HepG2 (cell line): ENCODE data around the gene FOCAD. TPM values are rescaled to one million over a fixed set of nuclear protein-coding genes. Genes with fewer than 3 reads are reported as not detected.

ENCODE experiments used
- BHLHE40 ChIP-seq: IDR thresholded peaks from 2 replicates; pipeline ENCODE4 v1.6.1; 2011; ENCODE audit warnings: low read length, improper control_type of control experiment
- BORCS8-MEF2B ChIP-seq: sonication (generic); formaldehyde crosslinking; IDR thresholded peaks from 2 replicates; pipeline ENCODE4 v1.8.0; 2022; ENCODE audit warnings: mild to moderate bottlenecking, missing genetic modification reagents
- ESRRA ChIP-seq: sonication (generic); formaldehyde crosslinking; IDR thresholded peaks from 2 replicates; pipeline ENCODE4 v1.5.1; 2020; ENCODE audit warnings: mild to moderate bottlenecking, low read depth, missing genetic modification reagents
- GABPB1 ChIP-seq: IDR thresholded peaks from 2 replicates; pipeline ENCODE4 v1.6.1; 2016; ENCODE audit warnings: mild to moderate bottlenecking, missing genetic modification reagents, moderate library complexity, missing compliant biosample characterization
- HNF4G ChIP-seq, 2 experiments: sonication (generic) in 1 of 2; formaldehyde crosslinking in 1 of 2; IDR thresholded peaks; 2 replicates each; pipeline versions ENCODE4 v1.4.0 to v1.6.1; 2011 to 2020; ENCODE audit warnings: borderline replicate concordance in 2 of 2, low read depth in 2 of 2, mild to moderate bottlenecking in 2 of 2, low read length in 1 of 2, missing genetic modification reagents in 1 of 2, moderate library complexity in 1 of 2
- RORA ChIP-seq: sonication (generic); formaldehyde crosslinking; IDR thresholded peaks from 2 replicates; pipeline ENCODE4 v1.5.0; 2020; ENCODE audit warnings: mild to moderate bottlenecking, missing genetic modification reagents, moderate library complexity
- SAP130 ChIP-seq: IDR thresholded peaks from 2 replicates; pipeline ENCODE4 v1.6.1; 2016; ENCODE audit warnings: low read depth
- SKI ChIP-seq: fragments of 450-650 bp; IDR thresholded peaks from one replicate; pipeline ENCODE4 v1.6.1; 2018; ENCODE audit warnings: mild to moderate bottlenecking; ENCODE audit not compliant: partially characterized antibody
- STAG1 ChIP-seq: sonication (generic); formaldehyde crosslinking; IDR thresholded peaks from 2 replicates; pipeline ENCODE4 v1.4.0; 2020; ENCODE audit warnings: missing genetic modification reagents
- TP53 ChIP-seq: sonication (generic); formaldehyde crosslinking; conservative IDR thresholded peaks from 2 replicates; pipeline ENCODE4 v1.4.0; 2020; ENCODE audit warnings: missing genetic modification reagents
- ZFYVE20 ChIP-seq: sonication (generic); formaldehyde crosslinking; IDR thresholded peaks from 2 replicates; pipeline ENCODE4 v1.8.0; 2023; ENCODE audit warnings: low read depth, mild to moderate bottlenecking, moderate library complexity, missing genetic modification reagents, borderline replicate concordance
- ZNF337 ChIP-seq: sonication (generic); formaldehyde crosslinking; IDR thresholded peaks from 2 replicates; pipeline ENCODE4 v1.5.1; 2020; ENCODE audit warnings: missing genetic modification reagents, low read depth, mild to moderate bottlenecking, borderline replicate concordance
- polyA plus RNA-seq, 8 experiments: library from polyadenylated mRNA; depleted of rRNA in 3 of 8; stranded (reverse) in 7 of 8; unstranded in 1 of 8; fragments of >200 nt; fragmentation: Illumina TruSeq in 4 of 8; extraction: Trizol in 4 of 8; gene quantifications; 2 replicates each; pipeline versions ENCODE4 v1.2.1 to v1.2.3, GENCODE V29; 2011 to 2016; ENCODE audit warnings: low read depth in 4 of 8, missing spikeins in 1 of 8, mixed read lengths in 1 of 8; ENCODE audit not compliant: insufficient read depth in 1 of 8
- total RNA-seq, 5 experiments: library from RNA; depleted of rRNA; stranded (reverse); fragments of >200 nt; fragmentation: Illumina TruSeq; extraction: Trizol; gene quantifications; 2 replicates each; pipeline ENCODE4 v1.2.3, GENCODE V29; 2016; ENCODE audit warnings: low read depth in 1 of 5
- TF ChIP-seq, protein P1 (sequence below): IDR thresholded peaks from 2 replicates; pipeline ENCODE4 v1.6.1; 2012; ENCODE audit warnings: low read depth, low read length, improper control_type of control experiment
- TF ChIP-seq, protein P2 (sequence below), 2 experiments: sonication (generic) in 1 of 2; formaldehyde crosslinking in 1 of 2; IDR thresholded peaks; 2 replicates each; pipeline versions ENCODE4 v1.4.0 to v1.6.1; 2016 to 2020; ENCODE audit warnings: borderline replicate concordance in 1 of 2, low read depth in 1 of 2, mild to moderate bottlenecking in 1 of 2, missing genetic modification reagents in 1 of 2
- TF ChIP-seq, protein P3 (sequence below): sonication (generic); formaldehyde crosslinking; IDR thresholded peaks from 2 replicates; pipeline ENCODE4 v1.5.0; 2020; ENCODE audit warnings: missing genetic modification reagents
- TF ChIP-seq, protein P4 (sequence below): sonication (generic); formaldehyde crosslinking; IDR thresholded peaks from 2 replicates; pipeline ENCODE4 v1.8.1; 2022; ENCODE audit warnings: mild to moderate bottlenecking, missing genetic modification reagents
- TF ChIP-seq, protein P5 (sequence below): IDR thresholded peaks from 2 replicates; pipeline ENCODE4 v1.6.1; 2016; ENCODE audit warnings: low read depth
- TF ChIP-seq, protein P6 (sequence below): sonication (generic); formaldehyde crosslinking; IDR thresholded peaks from 2 replicates; pipeline ENCODE4 v1.5.0; 2020; ENCODE audit warnings: mild to moderate bottlenecking, missing genetic modification reagents, borderline replicate concordance

FOCAD gene
- total and polyA plus RNA-seq, 2 of the 13 experiments (the other 11 are each of a cell fraction or from before 2014, with no cell fraction given) = 18.0 to 31.1 TPM

DNA sequence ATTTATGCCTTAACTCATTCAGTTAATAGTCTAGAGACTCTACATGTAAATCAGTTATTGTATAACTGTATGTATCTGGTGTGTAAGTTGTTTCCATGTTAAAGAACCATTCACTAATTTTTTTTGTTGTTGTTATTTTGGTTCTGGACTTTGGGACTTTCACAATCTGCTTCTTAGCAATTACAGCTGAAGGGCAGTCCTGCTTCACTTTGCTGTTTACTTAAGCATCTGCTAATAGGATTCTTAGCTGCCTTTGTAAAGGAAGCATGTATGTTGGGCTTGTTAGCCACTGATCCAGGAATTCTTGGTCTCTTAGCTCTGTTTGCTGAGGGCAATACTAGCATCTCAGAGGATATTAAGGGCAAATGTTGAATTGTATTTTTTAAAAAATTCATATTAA lies 97.0 kb downstream of the FOCAD start (continued):
- TF ChIP-seq, protein P1, sequence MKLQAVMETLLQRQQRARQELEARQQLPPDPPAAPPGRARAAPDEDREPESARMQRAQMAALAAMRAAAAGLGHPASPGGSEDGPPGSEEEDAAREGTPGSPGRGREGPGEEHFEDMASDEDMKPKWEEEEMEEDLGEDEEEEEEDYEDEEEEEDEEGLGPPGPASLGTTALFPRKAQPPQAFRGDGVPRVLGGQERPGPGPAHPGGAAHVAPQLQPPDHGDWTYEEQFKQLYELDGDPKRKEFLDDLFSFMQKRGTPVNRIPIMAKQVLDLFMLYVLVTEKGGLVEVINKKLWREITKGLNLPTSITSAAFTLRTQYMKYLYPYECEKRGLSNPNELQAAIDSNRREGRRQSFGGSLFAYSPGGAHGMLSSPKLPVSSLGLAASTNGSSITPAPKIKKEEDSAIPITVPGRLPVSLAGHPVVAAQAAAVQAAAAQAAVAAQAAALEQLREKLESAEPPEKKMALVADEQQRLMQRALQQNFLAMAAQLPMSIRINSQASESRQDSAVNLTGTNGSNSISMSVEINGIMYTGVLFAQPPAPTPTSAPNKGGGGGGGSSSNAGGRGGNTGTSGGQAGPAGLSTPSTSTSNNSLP = no peak
- TF ChIP-seq ESRRA (CRISPR knock-in tag) (no peak), SAP130 (CRISPR knock-in tag) (peak; percentile 42), SKI (no peak), GABPB1 (CRISPR knock-in tag) (no peak), STAG1 (CRISPR knock-in tag) (no peak), RORA (CRISPR knock-in tag) (no peak), BORCS8-MEF2B (CRISPR knock-in tag) (no peak), BHLHE40 (no peak), ZNF337 (no peak), HNF4G (IDR thresholded peaks at IDR 0.05; ENCODE audit: borderline replicate concordance, low read depth, low read length) (peak; percentile 70; the same call in 1 of the 2 replicates), HNF4G (CRISPR knock-in tag; IDR thresholded peaks at IDR 0.05; ENCODE audit: borderline replicate concordance, low read depth) (no peak), TP53 (CRISPR knock-in tag) (no peak), ZFYVE20 (CRISPR knock-in tag) (no peak)
- TF ChIP-seq, protein P2, sequence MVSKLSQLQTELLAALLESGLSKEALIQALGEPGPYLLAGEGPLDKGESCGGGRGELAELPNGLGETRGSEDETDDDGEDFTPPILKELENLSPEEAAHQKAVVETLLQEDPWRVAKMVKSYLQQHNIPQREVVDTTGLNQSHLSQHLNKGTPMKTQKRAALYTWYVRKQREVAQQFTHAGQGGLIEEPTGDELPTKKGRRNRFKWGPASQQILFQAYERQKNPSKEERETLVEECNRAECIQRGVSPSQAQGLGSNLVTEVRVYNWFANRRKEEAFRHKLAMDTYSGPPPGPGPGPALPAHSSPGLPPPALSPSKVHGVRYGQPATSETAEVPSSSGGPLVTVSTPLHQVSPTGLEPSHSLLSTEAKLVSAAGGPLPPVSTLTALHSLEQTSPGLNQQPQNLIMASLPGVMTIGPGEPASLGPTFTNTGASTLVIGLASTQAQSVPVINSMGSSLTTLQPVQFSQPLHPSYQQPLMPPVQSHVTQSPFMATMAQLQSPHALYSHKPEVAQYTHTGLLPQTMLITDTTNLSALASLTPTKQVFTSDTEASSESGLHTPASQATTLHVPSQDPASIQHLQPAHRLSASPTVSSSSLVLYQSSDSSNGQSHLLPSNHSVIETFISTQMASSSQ (IDR thresholded peaks at IDR 0.05; ENCODE audit: low read depth) = no peak
- TF ChIP-seq, protein P2 (CRISPR knock-in tag; IDR thresholded peaks at IDR 0.05; ENCODE audit: borderline replicate concordance) = no peak
- TF ChIP-seq, protein P3, sequence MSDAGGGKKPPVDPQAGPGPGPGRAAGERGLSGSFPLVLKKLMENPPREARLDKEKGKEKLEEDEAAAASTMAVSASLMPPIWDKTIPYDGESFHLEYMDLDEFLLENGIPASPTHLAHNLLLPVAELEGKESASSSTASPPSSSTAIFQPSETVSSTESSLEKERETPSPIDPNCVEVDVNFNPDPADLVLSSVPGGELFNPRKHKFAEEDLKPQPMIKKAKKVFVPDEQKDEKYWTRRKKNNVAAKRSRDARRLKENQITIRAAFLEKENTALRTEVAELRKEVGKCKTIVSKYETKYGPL (CRISPR knock-in tag) = no peak
- TF ChIP-seq, protein P4, sequence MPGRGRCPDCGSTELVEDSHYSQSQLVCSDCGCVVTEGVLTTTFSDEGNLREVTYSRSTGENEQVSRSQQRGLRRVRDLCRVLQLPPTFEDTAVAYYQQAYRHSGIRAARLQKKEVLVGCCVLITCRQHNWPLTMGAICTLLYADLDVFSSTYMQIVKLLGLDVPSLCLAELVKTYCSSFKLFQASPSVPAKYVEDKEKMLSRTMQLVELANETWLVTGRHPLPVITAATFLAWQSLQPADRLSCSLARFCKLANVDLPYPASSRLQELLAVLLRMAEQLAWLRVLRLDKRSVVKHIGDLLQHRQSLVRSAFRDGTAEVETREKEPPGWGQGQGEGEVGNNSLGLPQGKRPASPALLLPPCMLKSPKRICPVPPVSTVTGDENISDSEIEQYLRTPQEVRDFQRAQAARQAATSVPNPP (CRISPR knock-in tag) = no peak
- TF ChIP-seq, protein P5, sequence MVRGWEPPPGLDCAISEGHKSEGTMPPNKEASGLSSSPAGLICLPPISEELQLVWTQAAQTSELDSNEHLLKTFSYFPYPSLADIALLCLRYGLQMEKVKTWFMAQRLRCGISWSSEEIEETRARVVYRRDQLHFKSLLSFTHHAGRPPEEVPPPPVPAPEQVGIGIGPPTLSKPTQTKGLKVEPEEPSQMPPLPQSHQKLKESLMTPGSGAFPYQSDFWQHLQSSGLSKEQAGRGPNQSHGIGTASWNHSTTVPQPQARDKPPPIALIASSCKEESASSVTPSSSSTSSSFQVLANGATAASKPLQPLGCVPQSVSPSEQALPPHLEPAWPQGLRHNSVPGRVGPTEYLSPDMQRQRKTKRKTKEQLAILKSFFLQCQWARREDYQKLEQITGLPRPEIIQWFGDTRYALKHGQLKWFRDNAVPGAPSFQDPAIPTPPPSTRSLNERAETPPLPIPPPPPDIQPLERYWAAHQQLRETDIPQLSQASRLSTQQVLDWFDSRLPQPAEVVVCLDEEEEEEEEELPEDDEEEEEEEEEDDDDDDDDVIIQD = peak; percentile 32; the same call in 1 of the 2 replicates
- TF ChIP-seq, protein P6, sequence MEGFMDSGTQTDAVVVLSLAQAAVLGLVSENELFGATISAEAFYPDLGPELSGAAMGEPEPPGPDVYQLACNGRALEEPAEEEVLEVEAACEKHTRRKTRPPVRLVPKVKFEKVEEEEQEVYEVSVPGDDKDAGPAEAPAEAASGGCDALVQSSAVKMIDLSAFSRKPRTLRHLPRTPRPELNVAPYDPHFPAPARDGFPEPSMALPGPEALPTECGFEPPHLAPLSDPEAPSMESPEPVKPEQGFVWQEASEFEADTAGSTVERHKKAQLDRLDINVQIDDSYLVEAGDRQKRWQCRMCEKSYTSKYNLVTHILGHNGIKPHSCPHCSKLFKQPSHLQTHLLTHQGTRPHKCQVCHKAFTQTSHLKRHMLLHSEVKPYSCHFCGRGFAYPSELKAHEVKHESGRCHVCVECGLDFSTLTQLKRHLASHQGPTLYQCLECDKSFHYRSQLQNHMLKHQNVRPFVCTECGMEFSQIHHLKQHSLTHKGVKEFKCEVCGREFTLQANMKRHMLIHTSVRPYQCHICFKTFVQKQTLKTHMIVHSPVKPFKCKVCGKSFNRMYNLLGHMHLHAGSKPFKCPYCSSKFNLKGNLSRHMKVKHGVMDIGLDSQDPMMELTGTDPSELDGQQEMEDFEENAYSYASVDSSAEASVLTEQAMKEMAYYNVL (CRISPR knock-in tag) = no peak
